SU-DHL-6 (cell line): Measurements from ENCODE around the gene EIF3D.

Experiments used
- EZH2phosphoT487 ChIP-seq: fragments of 200-600 bp; sonication (generic), shearing (Covaris generic); conservative IDR thresholded peaks from 2 replicates; pipeline ENCODE4 v1.6.1; 2018; ENCODE audit warnings: mild to moderate bottlenecking, antibody characterized with exemption, low read length, moderate library complexity, mixed read lengths
- TF ChIP-seq, protein P1 (sequence below): fragments of 200-600 bp; sonication (generic); IDR thresholded peaks from one replicate; pipeline ENCODE4 v1.5.1; 2017; ENCODE audit warnings: antibody characterized with exemption, mild to moderate bottlenecking, low read length, moderate library complexity; ENCODE audit not compliant: insufficient read depth, poor library complexity, severe bottlenecking

DNA sequence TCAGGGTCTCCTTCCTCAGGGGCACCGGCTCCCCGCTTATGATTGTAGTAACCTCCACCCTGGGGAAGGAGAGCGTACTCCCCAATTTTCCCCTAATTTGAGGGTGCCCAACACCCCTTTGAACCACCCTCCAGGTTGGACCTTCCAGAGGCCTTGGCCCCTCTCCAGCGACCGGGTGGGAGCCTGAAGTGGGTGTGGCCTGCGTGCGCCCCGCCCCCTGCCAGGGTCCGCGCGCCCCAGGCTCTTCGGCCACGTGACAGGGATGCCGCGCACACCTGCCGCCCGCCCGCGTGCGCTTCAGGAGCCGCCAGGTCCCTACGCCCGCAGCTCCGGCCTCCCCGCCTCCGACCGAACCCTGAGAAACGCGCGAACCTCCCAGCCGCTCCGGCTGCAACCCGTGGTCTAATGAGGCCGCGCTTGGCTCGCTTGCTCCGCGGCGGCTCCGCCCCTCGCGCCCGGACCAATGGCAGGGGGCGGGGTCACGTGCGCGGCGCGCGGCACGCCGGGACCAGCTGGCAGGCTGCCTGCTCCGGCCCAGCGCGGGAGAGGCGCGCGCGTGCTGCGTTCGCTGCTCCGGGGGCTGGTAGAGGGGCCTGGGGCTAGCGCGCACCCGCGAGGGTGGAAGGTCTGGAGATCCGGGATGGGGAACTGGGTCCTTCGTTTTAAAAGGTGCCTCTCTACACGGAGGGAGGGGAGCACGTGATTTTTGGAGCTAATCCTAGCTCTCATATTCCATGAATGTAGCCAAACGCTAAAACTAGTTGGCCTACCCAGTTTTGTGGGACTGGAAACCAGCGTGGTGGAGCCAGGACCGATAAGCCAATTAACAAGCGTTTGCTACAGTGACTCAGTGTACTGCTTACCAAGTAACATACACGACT lies 22.1 kb downstream of the EIF3D start, which contains the start of gene FOXRED2:
- TF ChIP-seq, protein P1, sequence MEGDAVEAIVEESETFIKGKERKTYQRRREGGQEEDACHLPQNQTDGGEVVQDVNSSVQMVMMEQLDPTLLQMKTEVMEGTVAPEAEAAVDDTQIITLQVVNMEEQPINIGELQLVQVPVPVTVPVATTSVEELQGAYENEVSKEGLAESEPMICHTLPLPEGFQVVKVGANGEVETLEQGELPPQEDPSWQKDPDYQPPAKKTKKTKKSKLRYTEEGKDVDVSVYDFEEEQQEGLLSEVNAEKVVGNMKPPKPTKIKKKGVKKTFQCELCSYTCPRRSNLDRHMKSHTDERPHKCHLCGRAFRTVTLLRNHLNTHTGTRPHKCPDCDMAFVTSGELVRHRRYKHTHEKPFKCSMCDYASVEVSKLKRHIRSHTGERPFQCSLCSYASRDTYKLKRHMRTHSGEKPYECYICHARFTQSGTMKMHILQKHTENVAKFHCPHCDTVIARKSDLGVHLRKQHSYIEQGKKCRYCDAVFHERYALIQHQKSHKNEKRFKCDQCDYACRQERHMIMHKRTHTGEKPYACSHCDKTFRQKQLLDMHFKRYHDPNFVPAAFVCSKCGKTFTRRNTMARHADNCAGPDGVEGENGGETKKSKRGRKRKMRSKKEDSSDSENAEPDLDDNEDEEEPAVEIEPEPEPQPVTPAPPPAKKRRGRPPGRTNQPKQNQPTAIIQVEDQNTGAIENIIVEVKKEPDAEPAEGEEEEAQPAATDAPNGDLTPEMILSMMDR = no peak
- TF ChIP-seq EZH2phosphoT487 = no peak
